A673 (cell line): ENCODE results near the gene MPRIP.

ENCODE experiments used
- CTCF ChIP-seq: fragments of 300-800, 200-600 bp; sonication (generic); conservative IDR thresholded peaks from 2 replicates; pipeline ENCODE4 v1.5.1; 2017; ENCODE audit warnings: low read depth, mild to moderate bottlenecking, antibody characterized with exemption, low read length, moderate library complexity, mixed read lengths
- EZH2 ChIP-seq: fragments of 200-600 bp; sonication (generic); IDR thresholded peaks from 2 replicates; pipeline ENCODE4 v1.6.1; 2017; ENCODE audit warnings: borderline replicate concordance, low read depth, mild to moderate bottlenecking, mixed read lengths, antibody characterized with exemption, low read length; ENCODE audit not compliant: poor library complexity, severe bottlenecking

DNA sequence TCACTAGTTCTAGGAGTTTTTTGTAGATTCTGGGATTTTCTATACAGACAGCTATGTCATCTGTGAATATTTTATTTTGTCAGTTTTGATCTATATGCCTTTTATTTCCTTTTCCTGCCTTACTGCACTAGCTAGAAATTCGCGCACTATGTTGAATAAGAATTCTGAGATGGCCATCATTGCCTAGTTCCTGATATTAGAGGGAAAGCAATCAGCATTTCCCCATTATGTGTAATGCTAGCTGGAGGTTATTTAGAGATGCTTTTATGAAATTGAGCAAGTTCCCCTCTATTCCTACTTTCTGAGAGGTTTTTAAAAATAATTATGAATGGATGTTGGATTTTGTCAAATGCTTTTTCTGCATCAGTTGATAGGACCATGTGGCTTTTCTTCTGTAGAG is 23.8 kb downstream of the MPRIP start:
- TF ChIP-seq CTCF = no peak
- no peak for TF ChIP-seq EZH2
